SK-N-SH treated with all-trans-retinoic acid at 6 μM for 48 hours (cell line): Measurements from ENCODE around the gene SLC2A4RG.

Experiments
- ATAC-seq: fragments of 200-7000 bp; cut with Tn5 transposase; 3 replicates; pipeline ENCODE4 v1.9.1; 2020; ENCODE audit warnings: mild to moderate bottlenecking, moderate library complexity
- BACH2 ChIP-seq: fragments of 250-450 bp; sonication (Bioruptor Pico); IDR thresholded peaks from 2 replicates; pipeline ENCODE4 v1.9.0; 2021; ENCODE audit warnings: mild to moderate bottlenecking, borderline replicate concordance
- CSDC2 ChIP-seq: fragments of 250-450 bp; sonication (Bioruptor Pico); IDR thresholded peaks from 2 replicates; pipeline ENCODE4 v1.5.0; 2020; ENCODE audit warnings: mild to moderate bottlenecking, moderate library complexity
- GLIS3 ChIP-seq: fragments of 250-450 bp; sonication (Bioruptor Pico); IDR thresholded peaks from 2 replicates; pipeline ENCODE4 v1.5.0; 2020; ENCODE audit warnings: mild to moderate bottlenecking, moderate library complexity
- ISL1 ChIP-seq: fragments of 250-450 bp; sonication (Bioruptor Pico); IDR thresholded peaks from 2 replicates; pipeline ENCODE4 v2.1.2; 2022; ENCODE audit warnings: mild to moderate bottlenecking, moderate library complexity
- PPARA ChIP-seq: fragments of 250-450 bp; sonication (Bioruptor Pico); IDR thresholded peaks from 2 replicates; pipeline ENCODE4 v1.5.0; 2020; ENCODE audit warnings: mild to moderate bottlenecking, borderline replicate concordance
- RARB ChIP-seq: fragments of 250-450 bp; sonication (Bioruptor Pico); IDR thresholded peaks from 2 replicates; pipeline ENCODE4 v1.8.0; 2021; ENCODE audit warnings: mild to moderate bottlenecking, moderate library complexity
- SNAI2 ChIP-seq: fragments of 250-450 bp; sonication (Bioruptor Pico); IDR thresholded peaks from 2 replicates; pipeline ENCODE4 v1.5.0; 2020; ENCODE audit warnings: mild to moderate bottlenecking, moderate library complexity
- TCF4 ChIP-seq: fragments of 250-450 bp; sonication (Bioruptor Pico); IDR thresholded peaks from 2 replicates; pipeline ENCODE4 v1.8.0; 2021; ENCODE audit warnings: mild to moderate bottlenecking, moderate library complexity, borderline replicate concordance
- TOX ChIP-seq: fragments of 250-450 bp; sonication (Bioruptor Pico); IDR thresholded peaks from 2 replicates; pipeline ENCODE4 v1.8.0; 2021; ENCODE audit warnings: mild to moderate bottlenecking, moderate library complexity, borderline replicate concordance
- TSHZ2 ChIP-seq: fragments of 250-450 bp; sonication (Bioruptor Pico); IDR thresholded peaks from 2 replicates; pipeline ENCODE4 v1.5.0; 2020; ENCODE audit warnings: mild to moderate bottlenecking, moderate library complexity
- ZC3H10 ChIP-seq: fragments of 250-450 bp; sonication (Bioruptor Pico); IDR thresholded peaks from 2 replicates; pipeline ENCODE4 v1.5.1; 2021; ENCODE audit warnings: mild to moderate bottlenecking, moderate library complexity
- ZFP3 ChIP-seq: fragments of 250-450 bp; sonication (Bioruptor Pico); IDR thresholded peaks from 2 replicates; pipeline ENCODE4 v1.5.0; 2020; ENCODE audit warnings: mild to moderate bottlenecking, moderate library complexity
- ZFP30 ChIP-seq: fragments of 450-650 bp; formaldehyde crosslinking; IDR thresholded peaks from 2 replicates; pipeline ENCODE4 v1.5.0; 2022; ENCODE audit warnings: mild to moderate bottlenecking, moderate library complexity
- ZNF565 ChIP-seq: fragments of 450-650 bp; formaldehyde crosslinking; conservative IDR thresholded peaks from 2 replicates; pipeline ENCODE4 v1.5.0; 2020; ENCODE audit warnings: low read depth, mild to moderate bottlenecking, moderate library complexity
- ZNF8 ChIP-seq: fragments of 450-650 bp; formaldehyde crosslinking; IDR thresholded peaks from 2 replicates; pipeline ENCODE4 v1.5.0; 2020; ENCODE audit warnings: mild to moderate bottlenecking, moderate library complexity
- TF ChIP-seq, protein P1 (sequence below): fragments of 250-450 bp; sonication (Bioruptor Pico); IDR thresholded peaks from 2 replicates; pipeline ENCODE4 v1.8.0; 2021; ENCODE audit warnings: low read depth, mild to moderate bottlenecking, moderate library complexity, borderline replicate concordance
- TF ChIP-seq, protein P2 (sequence below): fragments of 250-450 bp; sonication (Bioruptor Pico); IDR thresholded peaks from 2 replicates; pipeline ENCODE4 v1.5.1; 2020; ENCODE audit warnings: low read depth, mild to moderate bottlenecking, moderate library complexity
- TF ChIP-seq, protein P3 (sequence below): fragments of 250-450 bp; sonication (Bioruptor Pico); IDR thresholded peaks from 2 replicates; pipeline ENCODE4 v1.8.0; 2020; ENCODE audit warnings: mild to moderate bottlenecking, moderate library complexity, borderline replicate concordance

The SLC2A4RG gene

DNA sequence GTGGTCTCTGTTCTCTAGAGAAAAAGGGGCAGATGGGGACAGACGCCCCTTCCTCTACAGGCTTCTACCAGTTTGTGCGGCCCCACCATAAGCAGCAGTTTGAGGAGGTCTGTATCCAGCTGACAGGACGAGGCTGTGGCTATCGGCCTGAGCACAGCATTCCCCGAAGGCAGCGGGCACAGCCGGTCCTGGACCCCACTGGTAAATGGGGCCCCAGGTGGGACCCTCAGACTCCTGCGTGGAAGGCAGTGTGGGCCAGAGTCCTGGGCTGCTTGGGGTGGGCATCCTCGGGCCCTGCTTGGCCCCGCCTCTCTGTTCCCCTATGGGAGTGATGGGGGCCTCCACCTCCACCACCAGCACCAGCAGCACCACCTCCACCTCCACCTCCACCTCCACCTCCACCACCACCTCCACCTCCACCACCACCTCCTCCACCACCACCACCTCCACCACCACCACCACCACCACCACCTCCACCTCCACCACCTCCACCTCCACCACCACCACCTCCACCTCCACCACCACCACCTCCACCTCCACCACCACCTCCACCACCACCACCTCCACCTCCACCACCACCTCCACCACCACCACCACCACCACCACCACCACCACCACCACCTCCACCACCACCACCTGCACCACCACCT lies 46.4 kb upstream of the SLC2A4RG start:
- no peak for TF ChIP-seq TOX (CRISPR knock-in tag)
- TF ChIP-seq, protein P1, sequence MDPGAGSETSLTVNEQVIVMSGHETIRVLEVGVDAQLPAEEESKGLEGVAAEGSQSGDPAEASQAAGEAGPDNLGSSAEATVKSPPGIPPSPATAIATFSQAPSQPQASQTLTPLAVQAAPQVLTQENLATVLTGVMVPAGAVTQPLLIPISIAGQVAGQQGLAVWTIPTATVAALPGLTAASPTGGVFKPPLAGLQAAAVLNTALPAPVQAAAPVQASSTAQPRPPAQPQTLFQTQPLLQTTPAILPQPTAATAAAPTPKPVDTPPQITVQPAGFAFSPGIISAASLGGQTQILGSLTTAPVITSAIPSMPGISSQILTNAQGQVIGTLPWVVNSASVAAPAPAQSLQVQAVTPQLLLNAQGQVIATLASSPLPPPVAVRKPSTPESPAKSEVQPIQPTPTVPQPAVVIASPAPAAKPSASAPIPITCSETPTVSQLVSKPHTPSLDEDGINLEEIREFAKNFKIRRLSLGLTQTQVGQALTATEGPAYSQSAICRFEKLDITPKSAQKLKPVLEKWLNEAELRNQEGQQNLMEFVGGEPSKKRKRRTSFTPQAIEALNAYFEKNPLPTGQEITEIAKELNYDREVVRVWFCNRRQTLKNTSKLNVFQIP (CRISPR knock-in tag) = no peak
- TF ChIP-seq GLIS3 (CRISPR knock-in tag) = no peak
- no peak for TF ChIP-seq TSHZ2 (CRISPR knock-in tag)
- TF ChIP-seq ZFP3 = no peak
- no peak for TF ChIP-seq RARB
- no peak for TF ChIP-seq PPARA (CRISPR knock-in tag)
- TF ChIP-seq BACH2 = no peak
- no peak for TF ChIP-seq CSDC2 (CRISPR knock-in tag)
- no peak for ATAC-seq

- ATAC-seq = no peak
- TF ChIP-seq ZC3H10 (CRISPR knock-in tag) = no peak
- TF ChIP-seq, protein P2, sequence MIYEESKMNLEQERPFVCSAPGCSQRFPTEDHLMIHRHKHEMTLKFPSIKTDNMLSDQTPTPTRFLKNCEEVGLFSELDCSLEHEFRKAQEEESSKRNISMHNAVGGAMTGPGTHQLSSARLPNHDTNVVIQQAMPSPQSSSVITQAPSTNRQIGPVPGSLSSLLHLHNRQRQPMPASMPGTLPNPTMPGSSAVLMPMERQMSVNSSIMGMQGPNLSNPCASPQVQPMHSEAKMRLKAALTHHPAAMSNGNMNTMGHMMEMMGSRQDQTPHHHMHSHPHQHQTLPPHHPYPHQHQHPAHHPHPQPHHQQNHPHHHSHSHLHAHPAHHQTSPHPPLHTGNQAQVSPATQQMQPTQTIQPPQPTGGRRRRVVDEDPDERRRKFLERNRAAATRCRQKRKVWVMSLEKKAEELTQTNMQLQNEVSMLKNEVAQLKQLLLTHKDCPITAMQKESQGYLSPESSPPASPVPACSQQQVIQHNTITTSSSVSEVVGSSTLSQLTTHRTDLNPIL (CRISPR knock-in tag) = no peak
- TF ChIP-seq CSDC2 (CRISPR knock-in tag) = no peak
- no peak for TF ChIP-seq GLIS3 (CRISPR knock-in tag)
- no peak for TF ChIP-seq ZNF8 (CRISPR knock-in tag)
- no peak for TF ChIP-seq SNAI2
- no peak for TF ChIP-seq TCF4
- TF ChIP-seq ZFP30 (CRISPR knock-in tag) = no peak
- no peak for TF ChIP-seq ZFP3
- TF ChIP-seq TOX (CRISPR knock-in tag) = no peak
- no peak for TF ChIP-seq RARB
- no peak for TF ChIP-seq ISL1
- TF ChIP-seq PPARA (CRISPR knock-in tag) = no peak
- TF ChIP-seq, protein P1 (CRISPR knock-in tag) = no peak
- TF ChIP-seq, protein P3, sequence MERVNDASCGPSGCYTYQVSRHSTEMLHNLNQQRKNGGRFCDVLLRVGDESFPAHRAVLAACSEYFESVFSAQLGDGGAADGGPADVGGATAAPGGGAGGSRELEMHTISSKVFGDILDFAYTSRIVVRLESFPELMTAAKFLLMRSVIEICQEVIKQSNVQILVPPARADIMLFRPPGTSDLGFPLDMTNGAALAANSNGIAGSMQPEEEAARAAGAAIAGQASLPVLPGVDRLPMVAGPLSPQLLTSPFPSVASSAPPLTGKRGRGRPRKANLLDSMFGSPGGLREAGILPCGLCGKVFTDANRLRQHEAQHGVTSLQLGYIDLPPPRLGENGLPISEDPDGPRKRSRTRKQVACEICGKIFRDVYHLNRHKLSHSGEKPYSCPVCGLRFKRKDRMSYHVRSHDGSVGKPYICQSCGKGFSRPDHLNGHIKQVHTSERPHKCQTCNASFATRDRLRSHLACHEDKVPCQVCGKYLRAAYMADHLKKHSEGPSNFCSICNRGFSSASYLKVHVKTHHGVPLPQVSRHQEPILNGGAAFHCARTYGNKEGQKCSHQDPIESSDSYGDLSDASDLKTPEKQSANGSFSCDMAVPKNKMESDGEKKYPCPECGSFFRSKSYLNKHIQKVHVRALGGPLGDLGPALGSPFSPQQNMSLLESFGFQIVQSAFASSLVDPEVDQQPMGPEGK = no peak
Measured at GRCh38 chr20:63693733-63694583, 45.6 kb upstream of the SLC2A4RG start.

DNA sequence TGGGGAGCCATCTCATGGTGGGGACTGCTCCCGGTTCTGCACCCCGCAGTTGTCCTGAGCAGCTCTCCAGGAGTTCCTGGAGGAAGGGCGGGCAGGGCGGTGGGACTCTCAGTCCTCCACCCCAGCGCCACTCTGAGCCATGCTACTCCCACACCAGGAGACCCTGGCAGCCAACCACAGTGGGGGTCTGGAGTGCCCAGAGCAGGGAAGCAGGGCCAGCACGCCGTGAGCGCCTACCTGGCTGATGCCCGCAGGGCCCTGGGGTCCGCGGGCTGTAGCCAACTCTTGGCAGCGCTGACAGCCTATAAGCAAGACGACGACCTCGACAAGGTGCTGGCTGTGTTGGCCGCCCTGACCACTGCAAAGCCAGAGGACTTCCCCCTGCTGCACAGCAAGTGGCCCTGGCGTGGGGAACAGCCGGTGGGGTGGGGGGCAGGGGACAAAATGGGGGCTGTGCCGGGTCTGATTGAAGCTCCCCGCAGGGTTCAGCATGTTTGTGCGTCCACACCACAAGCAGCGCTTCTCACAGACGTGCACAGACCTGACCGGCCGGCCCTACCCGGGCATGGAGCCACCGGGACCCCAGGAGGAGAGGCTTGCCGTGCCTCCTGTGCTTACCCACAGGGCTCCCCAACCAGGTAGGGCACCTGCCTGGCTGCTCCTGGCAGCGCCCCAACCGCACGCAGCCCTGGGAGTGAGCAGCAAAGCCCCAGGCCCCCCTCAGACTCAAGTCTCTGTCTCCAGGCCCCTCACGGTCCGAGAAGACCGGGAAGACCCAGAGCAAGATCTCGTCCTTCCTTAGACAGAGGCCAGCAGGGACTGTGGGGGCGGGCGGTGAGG lies 44.8 kb upstream of the SLC2A4RG start:
- no peak for ATAC-seq
- TF ChIP-seq TCF4 (no peak), ZNF565 (CRISPR knock-in tag) (no peak), ZNF8 (CRISPR knock-in tag) (no peak), ZFP3 (no peak), TOX (CRISPR knock-in tag) (no peak)
- TF ChIP-seq, protein P3 = no peak
- TF ChIP-seq, protein P1 (CRISPR knock-in tag) = no peak
